ENCODE results near the gene TRDMT1.
"Not testable (repeated sequence)": the region's sequence is repeated elsewhere in the genome, so short reads cannot be mapped to it uniquely, and the experiment has no call there.

TRDMT1 gene

DNA sequence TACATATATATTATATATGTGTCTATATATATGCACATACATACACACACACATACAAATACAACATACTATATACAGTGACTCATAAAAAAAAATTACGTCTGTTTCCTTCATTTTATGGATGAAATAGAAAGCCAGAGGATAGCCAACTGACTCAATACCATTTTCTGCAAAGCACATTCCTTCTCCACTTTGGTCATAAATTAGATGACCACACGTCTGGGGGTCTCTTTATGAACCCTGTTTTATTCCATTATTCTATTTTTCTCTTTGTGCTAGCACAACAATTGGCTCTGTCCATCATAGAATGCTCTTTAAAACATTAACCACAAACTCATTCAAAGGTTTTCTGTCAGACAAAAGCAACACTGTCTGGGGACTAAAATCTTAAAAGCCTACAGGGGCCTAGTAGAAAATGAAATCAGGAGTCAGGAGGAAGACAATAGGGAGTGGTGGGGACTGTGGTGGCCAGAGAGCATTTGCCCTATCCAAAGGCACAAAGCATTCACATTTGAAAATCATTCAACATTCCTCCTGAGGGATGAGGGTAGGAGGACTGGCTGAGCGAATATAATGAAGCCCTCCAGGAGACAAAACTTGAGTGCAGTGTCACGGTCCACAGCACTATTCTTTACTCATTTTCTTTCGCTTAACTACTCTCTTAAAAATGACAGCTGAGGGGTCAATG lies 76.1 kb downstream of the TRDMT1 start:
- no peak for DNase-seq

DNA sequence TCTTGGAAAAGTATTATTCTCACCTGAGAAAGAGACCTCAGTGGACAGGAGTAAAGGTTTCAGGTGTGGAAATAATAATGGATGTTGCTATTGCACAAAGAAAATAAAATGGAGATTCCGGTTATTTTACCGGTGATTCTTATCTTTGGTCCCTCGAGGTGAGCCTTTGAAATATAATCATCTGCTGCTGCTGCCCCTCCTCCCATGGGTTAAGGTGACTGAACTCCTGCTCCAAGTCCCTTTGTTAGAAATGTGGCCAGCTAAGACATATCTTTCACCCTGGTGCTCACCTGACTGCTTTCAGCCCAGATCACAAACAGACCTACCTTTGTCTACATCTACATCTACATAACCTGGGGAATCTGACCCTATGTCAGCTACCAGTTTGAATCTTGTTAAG lies 77.5 kb downstream of the TRDMT1 start:
- no peak for DNase-seq

DNA sequence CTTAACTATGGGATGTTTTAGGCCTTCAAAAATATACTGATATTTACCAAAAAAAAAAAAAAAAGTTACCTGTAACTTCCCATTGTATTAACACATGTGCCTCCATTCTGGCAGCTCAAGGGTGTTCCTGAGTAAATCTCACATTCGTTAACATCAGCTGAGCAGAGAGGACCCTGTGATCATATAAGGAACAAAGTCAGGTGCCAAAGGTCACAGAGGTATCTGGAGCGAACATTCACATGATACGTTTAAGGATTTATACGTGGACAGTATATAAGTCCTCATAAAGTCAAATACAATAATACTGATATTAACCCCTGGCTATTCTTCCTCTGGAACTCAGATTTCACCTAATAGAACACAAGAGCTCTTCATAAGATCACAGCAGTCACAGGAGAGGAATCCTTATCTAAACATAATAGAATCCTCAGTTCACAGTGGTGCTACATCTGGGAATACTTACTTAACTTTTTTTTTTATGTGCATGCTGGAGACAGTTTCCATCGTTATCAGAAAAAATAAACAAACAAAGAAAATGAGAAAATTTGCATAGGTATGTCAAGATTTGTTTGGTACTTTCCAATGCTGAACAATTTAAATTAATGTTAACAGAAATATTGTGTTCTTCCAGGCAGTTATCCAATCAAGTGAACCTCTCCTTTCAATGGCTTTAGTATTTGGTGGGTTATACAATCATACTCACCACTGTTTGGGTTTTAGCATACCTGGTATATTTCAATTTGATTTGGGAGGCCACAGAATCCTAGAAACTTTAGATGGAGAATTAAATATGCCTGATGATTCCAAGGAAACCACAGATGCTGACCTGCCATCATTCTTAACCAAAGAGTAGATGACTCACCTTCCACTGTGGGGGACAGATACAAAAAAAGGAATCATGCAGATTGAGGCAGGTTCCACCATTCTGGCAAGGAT lies 78.5 kb downstream of the TRDMT1 start:
- DNase-seq = no peak

DNA sequence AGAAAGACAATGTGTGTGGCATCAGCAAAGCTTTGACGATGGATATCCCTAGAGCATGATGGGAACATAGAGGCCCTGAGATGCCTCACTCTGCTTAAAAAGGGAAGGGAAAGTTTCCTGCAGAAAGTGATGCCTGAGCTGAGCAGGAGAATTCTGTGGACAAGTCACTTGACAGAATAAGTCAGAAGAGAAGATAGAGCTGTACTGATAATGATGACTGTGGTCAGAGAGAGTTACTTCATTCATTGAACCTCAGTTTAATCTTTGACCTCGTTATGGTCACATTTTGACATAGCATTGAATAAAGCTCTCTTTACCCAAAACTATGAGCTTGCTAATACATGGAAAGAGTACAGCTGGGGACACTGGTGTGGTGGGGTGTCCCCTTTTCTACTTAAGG lies 79.4 kb downstream of the TRDMT1 start:
- no peak for DNase-seq

DNA sequence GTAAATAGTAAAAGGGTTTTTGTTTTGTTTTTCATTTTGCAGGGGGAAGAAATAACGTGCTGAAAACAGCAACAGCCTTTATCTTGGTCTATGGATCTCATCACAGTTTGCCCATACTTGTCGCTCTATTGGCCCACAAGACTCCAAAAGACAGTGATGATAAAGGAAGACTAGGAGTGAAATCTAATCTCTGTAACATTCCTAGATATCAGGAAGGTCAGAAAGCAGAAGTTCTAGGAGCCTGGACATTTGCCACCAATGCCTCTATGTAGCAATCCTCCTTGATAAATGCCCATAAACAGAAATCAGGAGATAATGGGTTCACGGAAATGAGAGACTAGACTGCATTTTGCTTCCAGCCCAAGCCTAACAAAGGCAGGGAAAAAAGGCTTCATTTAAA lies 80.8 kb downstream of the TRDMT1 start:
- DNase-seq = no peak

DNA sequence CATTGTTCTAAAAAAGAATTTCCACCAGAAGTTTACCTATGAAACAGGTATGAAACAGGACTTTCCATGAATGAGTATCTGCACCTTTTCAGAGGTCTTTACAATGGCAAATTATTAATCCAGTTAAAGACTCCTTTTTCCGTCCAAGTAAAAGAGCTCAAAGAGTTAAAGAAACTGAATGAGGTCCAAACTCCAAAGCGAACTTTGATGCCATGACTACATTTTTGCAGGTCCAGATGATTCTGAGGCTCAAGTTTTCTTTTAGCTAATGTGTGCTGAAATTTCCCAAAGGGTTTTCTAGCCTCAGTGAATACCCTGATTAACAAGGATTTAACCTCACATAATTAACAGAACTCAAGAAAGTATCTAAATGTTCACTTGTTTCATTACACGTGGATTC lies 81.6 kb downstream of the TRDMT1 start:
- DNase-seq = no peak

DNA sequence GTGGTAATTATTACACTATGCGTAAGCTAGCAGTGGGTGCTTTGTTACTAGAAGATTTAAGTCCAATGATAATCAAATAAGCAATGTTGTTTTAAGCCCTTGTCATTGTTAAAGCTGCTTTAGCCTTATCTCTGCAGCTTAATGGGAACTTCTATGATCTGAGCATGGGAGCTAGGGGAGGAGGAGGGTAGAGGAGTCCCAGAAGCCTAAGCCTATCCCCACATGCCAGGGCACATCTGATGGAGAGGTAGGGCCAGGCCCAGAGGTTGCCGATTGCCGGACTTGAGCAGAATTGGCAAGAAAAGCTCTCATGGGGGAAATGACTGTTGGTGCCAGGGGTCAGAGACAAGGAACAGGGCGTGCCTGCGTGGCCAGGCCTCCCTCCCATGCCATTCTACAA lies 85.3 kb downstream of the TRDMT1 start:
- DNase-seq = no peak

DNA sequence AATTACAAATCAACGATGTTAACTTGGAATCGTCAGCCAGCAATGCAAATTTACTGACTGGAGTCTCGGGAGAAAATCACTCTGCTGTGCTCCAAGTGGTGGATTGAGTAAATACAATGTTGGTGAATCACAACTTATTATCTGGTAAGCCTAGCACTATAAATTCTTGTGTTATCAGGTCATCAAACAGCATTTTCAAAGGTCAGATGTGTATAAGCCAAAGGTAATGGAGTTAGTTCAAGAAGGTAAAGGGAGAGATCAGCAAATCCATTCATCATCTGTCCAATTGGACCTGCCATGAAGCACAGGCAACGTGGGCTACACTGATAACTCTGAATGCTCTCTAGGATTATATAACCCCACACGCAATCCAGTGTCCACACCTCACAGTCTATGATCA lies 85.8 kb downstream of the TRDMT1 start:
- no peak for DNase-seq

DNA sequence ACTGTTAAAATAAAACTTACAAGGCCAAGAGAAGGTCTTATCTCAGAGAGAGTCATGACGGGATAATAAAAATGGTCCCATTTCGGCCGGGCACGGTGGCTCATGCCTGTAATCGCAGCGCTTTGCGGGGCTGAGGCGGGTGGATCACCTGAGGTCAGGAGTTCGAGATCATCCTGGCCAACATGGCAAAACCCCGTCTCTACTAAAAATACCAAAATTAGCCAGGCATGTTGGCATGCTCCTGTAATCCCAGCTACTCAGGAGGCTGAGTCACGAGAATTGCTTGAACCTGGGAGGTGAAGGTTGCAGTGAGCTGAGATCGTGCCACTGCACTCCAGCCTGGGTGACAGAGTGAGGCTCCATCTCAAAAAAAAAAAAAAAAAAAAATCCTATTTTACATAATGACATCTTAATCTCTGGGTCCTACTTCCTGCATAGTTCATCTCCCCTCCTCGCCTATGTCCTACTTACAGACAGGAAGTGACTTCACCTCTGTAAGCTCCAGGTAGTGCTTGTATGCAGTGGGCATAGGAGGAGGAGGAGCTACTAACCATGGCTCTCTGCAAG lies 86.5 kb downstream of the TRDMT1 start:
- not testable (repeated sequence) for DNase-seq

DNA sequence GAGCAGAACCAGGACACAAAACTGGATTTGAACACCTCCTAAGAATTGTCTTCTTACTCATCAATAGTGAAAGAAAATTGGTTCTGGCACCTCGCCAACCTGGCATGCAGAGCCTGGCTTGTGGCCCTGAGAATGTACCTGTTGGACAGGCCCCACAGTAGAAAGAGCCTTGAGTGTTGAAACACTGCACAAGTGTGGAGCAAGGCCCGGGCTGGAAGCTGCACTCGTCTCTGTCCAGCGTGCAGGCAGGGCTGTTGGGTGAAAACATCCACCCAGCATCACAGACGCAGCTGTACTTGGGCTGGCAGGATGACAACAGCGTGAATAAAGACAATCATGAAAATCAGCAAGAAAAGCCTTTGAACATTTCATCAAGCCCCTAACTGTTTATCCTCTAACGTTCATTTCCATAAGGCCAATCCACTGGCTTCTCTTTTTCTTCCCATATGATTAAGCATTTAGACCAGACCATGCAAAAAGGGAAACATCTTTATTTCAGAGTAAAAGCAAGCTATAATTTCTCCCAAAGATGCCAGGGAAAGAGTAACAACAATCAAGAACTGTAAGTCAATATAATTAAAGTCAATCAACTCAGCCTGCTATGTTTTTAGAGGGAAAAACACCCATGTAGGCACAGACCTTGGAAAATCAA lies 87.5 kb downstream of the TRDMT1 start:
- no peak for DNase-seq

DNA sequence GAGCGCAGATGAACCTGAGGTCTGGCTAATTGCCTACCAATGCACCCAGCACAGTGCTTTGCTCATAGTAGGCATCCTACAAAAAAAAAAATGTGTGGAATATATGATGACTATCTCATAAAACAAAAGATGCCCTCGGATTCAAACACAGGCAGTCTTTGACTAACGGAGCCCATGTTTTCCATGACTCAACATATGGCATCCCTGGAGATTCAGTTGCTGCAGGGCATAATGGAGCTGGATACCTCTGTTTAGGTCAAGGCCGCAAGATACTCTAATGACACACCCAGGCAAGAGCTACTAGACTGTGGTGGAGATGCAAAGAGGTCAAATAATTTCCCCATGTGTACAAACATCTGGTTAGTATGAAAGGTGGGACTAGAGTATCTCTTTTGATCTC lies 88.1 kb downstream of the TRDMT1 start:
- DNase-seq = no peak

DNA sequence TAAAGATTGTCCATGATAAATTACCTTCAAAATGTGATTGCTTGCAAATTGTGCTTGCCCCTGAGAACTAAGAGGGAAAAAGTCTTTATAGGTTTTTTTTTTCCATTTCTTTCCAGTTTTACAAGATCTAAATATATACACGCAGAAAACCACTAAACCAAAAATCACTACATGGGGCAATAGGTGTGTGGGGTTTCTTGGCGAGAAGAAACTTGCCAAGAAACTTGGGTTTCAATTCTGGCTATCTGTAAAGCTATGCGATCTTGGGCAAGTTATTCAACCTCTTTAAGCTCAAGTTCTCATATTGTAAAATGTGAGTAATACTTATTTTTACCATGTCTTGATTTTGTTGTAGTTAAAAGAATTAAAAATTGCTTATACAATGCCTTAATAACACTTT lies 88.9 kb downstream of the TRDMT1 start:
- DNase-seq = no peak

DNA sequence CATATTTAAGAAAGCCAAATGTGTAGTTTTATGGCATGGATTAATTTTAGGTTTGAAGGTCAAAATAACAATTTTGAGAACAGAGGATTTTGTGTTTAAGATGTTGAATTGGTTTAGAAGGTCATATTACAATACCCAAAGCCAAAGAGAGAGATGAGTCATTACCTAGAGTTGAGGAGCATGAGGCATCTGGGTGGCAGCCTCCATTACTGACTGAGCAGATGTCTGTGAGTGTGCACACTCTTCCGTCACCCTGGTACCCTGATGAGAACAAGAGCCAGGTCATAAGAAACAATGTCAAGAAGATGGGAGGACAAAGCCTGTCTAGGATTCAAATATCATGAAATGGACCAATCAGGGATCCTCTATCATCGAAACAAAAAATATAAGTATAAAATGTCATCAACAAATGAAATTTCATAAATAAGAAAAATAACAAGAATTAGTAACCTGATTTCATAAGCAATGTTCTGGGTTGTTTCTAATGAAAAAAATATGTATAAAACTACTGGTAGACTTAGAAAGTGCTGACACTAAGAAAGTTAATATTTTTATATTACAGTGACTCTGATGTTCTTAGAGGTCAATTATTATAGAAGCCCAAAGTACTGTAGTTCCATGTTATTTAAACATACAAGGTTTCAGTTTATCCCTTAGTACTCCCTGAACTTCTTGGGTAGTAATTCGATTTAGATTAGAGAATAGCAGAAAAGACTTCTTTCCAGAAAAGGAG lies 91.8 kb downstream of the TRDMT1 start:
- no peak for DNase-seq

DNA sequence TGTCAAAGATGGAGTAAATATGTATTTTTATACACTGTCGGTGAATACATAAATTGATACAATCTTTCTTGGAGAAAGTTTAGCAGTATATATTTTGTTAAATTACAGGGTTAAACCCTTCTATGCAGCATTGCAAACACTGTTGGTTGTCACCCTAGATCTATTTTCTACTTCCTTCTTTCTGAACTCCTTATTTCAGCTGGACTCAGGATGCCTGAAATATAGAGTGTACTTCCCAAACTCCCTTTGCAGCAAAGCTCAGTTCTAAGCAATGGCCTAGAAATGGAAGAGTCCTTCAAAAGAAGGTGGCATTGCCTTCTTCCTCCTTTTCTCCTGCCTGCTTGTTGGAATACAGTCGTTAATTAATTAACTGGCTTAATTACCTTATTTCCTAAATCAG lies 92.4 kb downstream of the TRDMT1 start:
- no peak for DNase-seq

DNA sequence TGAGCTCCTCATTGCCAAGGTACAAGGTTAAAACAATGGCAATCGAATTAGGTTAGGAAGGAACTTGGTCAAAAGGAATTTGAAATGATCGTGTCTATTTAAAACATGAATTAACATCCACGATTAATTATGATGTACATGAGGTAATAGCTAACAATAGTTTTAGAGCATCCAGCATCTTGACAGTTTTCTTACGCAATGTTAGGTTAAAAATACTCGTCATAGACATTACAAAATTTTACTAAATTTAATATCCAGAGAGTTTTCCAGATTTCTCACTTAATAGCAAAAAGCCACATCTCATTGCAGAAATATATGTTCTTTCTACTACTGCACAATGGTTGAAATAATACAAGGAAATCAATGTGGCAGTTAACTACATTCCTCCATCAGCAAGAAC lies 94.5 kb downstream of the TRDMT1 start:
- no peak for DNase-seq

DNA sequence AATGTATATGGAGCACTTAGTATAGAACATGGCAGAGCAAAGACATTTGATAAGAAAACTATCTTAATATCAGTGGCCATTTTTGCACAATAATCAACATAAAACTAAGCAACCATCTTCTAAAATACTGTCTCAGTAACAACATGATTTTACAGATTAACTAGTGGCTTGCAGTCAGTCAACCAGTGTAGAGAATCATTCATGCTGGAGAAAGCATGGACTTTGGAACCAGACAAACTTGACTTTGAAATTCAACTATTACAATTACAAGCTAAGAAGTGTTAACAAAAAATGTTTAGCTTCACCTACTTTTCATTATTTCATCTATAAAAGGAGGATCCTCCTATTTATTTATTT lies 99.6 kb downstream of the TRDMT1 start:
- DNase-seq = no peak

DNA sequence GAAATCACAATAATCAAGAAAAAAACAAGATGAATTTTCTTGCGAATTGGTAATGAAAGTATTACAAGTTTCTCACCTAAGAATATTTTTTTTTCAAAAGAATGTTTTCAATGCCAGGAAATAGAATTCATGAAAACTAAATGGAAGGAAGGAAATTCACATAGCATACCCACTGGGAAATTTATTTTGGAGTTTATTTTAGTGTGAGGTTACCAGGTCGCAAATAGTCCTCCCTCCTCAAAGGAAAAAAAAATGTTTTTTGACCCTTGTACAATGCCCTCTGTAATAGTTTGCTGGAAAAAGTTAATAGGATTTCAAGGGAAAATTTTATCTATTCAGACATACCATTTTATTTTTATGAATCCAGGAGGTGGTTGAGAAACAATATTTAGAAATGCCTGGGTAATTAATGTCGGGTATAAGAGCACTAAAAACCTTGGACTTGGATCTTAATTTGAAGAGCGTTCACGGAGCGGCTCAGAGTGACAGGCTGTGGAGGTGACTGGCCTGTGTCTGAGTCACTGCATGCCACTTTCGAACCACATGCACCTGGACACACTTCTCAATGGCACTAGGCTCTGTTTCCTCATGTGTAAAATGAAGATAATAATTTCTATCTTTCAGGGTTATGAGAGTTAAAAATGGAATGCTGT lies 100.1 kb downstream of the TRDMT1 start:
- no peak for DNase-seq

DNA sequence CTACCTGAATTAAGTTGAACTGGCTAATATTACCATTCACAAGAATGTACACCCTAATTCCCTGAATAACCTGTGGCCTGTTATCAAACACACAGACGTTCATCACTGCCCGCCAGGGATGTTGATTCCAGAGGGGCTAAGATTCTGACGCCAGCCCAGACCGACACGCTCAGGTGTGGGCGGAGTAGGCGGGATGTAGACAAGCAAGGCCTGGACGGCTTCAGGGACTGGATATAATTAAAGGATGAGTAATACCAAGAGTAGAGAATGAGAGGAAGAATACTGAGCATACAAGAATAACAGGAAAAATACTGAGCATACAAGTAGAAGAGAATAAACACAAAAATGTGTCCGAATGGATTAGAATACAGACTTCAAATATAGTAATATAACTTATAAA lies 100.9 kb downstream of the TRDMT1 start:
- DNase-seq = peak; percentile 1

DNA sequence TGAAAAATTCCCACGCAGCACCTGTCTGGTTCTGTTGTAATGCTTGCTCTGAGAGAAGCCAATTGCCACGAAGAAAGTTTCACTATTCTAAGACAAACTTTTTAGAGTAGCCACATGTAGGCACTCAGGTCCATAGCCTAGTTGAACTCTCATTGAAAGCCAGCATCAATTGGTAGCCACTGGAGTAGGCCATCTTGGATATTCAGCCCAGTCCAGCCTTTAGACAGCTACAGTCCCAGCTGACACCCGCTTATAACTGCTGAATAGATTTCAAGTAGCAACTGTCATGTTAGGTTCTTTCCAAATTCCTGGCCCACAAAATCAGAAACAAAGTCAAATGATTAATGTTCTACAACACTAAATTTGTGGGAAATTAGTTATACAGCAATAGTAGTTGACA lies 103.5 kb downstream of the TRDMT1 start:
- no peak for DNase-seq

All from NCI-H69 (cell line).